ENCODE measurements around the gene SLC6A5. TPM values are rescaled to one million over a fixed set of nuclear protein-coding genes. Genes with fewer than 3 reads are reported as not detected.

The SLC6A5 gene
- total and polyA plus RNA-seq, 9 of the 15 experiments (the other 6 are each of a cell fraction or from before 2014, with no cell fraction given): 0.08 TPM; not detected in 8

DNA sequence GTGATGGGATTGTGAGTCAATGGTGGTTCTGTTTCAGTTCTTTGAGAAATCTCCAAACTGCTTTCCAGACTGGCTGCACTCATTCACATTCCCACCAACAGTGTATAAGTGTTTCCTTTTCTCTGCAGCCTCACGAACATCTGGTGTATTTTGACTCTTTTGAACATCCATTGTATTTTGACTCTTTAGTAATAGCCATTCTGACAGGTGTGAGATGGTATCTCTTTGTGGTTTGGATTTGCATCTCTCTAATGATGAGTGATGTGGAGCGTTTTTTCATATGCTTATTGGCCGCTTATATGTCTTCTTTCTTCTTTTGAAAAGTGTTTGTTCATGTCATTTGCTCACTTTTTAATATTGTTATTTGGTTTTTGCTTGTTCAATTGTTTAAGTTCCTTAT lies 89.4 kb downstream of the SLC6A5 start:
- CTCF ChIA-PET (ENCODE audit: low intra/inter-chr PET ratio): no interaction called here
- Histone ChIP-seq H3K27ac (ENCODE audit: extremely low read depth, low read depth, low read length) (no peak overlapping the region), H2AFZ (ENCODE audit: low read depth, low read length) (no peak overlapping the region), H3K9me3 (replicated peaks; ENCODE audit: control insufficient read depth, insufficient read depth, low read depth, low read length) (no peaks in the 10 kb centered on the region), H3K4me2 (ENCODE audit: insufficient read depth, low read length) (no peak overlapping the region), H3K4me3 (no peak overlapping the region), H3K9me1 (ENCODE audit: control insufficient read depth, insufficient read depth, low read length) (no peaks in the 10 kb centered on the region), H3K4me1 (replicated peaks in 1 of 2; ENCODE audit: control insufficient read depth in 2 of 2, insufficient read depth in 2 of 2, low read length in 2 of 2) (no peaks in the 10 kb centered on the region), H4K20me1 (replicated peaks; ENCODE audit: control insufficient read depth, insufficient read depth, low read length) (no peaks in the 10 kb centered on the region), H3K36me3 (ENCODE audit: control insufficient read depth, insufficient read depth, low read length) (no peaks in the 10 kb centered on the region), H3K27me3 (ENCODE audit: control insufficient read depth in 2 of 2, insufficient read depth in 2 of 2, low read length in 2 of 2) (no peaks in the 10 kb centered on the region), H3K79me2 (ENCODE audit: control insufficient read depth, insufficient read depth, low read length) (no peaks in the 10 kb centered on the region), H3K9ac (ENCODE audit: insufficient read depth in 1 of 2, low read depth in 2 of 2, low read length in 2 of 2) (no peak overlapping the region)
- no TSS peak for BruUV-seq (replicated peaks)
- WGBS (ENCODE audit: insufficient coverage, low coverage, missing lambda C conversion rate): 0% methylated on average over 3 of the region's 3 CpGs
- FAIRE-seq: no peak
- in situ Hi-C loops (cut with MboI): no loop called here
- no peak for ATAC-seq
- no peak for DNase-seq (ENCODE audit: extremely low read depth in 1 of 4, low spot score in 3 of 4)
- TF ChIP-seq MAFG (tag; conservative IDR thresholded peaks at IDR 0.05) (no peak), NR2F6 (CRISPR knock-in tag; IDR thresholded peaks at IDR 0.05) (no peak), DIDO1 (tag; IDR thresholded peaks at IDR 0.05; ENCODE audit: low read depth) (no peak), NBN (IDR thresholded peaks at IDR 0.05; ENCODE audit: low read depth) (no peak), EGR1 (conservative IDR thresholded peaks at IDR 0.05) (no peak), KDM4B (IDR thresholded peaks at IDR 0.05; ENCODE audit: borderline replicate concordance in 2 of 2, low read depth in 1 of 2) (no peak), KLF13 (tag; IDR thresholded peaks at IDR 0.05; ENCODE audit: borderline replicate concordance, low read depth) (no peak), RBM34 (IDR thresholded peaks at IDR 0.05; ENCODE audit: borderline replicate concordance, insufficient read depth, low read length) (no peak), GMEB1 (CRISPR knock-in tag; IDR thresholded peaks at IDR 0.05) (no peak), ZNF431 (CRISPR knock-in tag; IDR thresholded peaks at IDR 0.05) (no peak), ZNF444 (CRISPR knock-in tag; IDR thresholded peaks at IDR 0.05) (no peak), CHD4 (IDR thresholded peaks at IDR 0.05; ENCODE audit: insufficient read depth, insufficient replicate concordance, low read depth, low read length, poor library complexity, severe bottlenecking) (no peak), ZNF175 (CRISPR knock-in tag; IDR thresholded peaks at IDR 0.05; ENCODE audit: low read depth) (no peak), PTTG1 (tag; IDR thresholded peaks at IDR 0.05; ENCODE audit: low read depth) (no peak), TCF7 (IDR thresholded peaks at IDR 0.05; ENCODE audit: borderline replicate concordance) (no peak), NCOA1 (IDR thresholded peaks at IDR 0.05; ENCODE audit: low read depth) (no peak), KDM5B (IDR thresholded peaks at IDR 0.05; ENCODE audit: insufficient replicate concordance, low read depth, low read length) (no peak), JUN (IDR thresholded peaks at IDR 0.05; ENCODE audit: borderline replicate concordance, low read depth, low read length) (no peak), JUN (CRISPR knock-in tag; IDR thresholded peaks at IDR 0.05; ENCODE audit: borderline replicate concordance) (no peak), E2F6 (IDR thresholded peaks at IDR 0.05; ENCODE audit: borderline replicate concordance in 1 of 2, extremely low read depth in 1 of 2, insufficient read depth in 1 of 2, insufficient read length in 1 of 2, low read depth in 1 of 2, low read length in 1 of 2, poor library complexity in 1 of 2, severe bottlenecking in 1 of 2) (no peak)
- intact Hi-C loops (cut with micrococcal nuclease): no loop called here
- POLR2A ChIA-PET: no interaction called here

All from K562 (cell line).